Stimulated activated CD4-positive, alpha-beta T cell treated with anti-CD3 and anti-CD28 coated beads, Interleukin-2, amount 100 ng/mL, for 48 hours (primary cell): ENCODE measurements around the gene THOC6.
"Not testable (repeated sequence)": the region's sequence is repeated elsewhere in the genome, so short reads cannot be mapped to it uniquely, and the experiment has no call there.

Source experiments
- DNase-seq, 2 donors: peaks; one replicate each; pipeline ENCODE4 v3.0.0-alpha.2; 2020

The THOC6 gene

GRCh38 chr16:3035289-3035971 is 11.6 kb downstream of the THOC6 start:
- no peak for DNase-seq

- DNase-seq: no peak
Measured at GRCh38 chr16:3035972-3036725, 12.3 kb downstream of the THOC6 start.

GRCh38 chr16:3036726-3037315 is 13.0 kb downstream of the THOC6 start, which contains the start of gene BICDL2:
Gene BICDL2 (minus strand): TSS chr16:3036944. CDS start chr16:3035496, 1,448 bp downstream.
- no peak for DNase-seq

- DNase-seq: no peak
Measured at GRCh38 chr16:3038256-3038655, 14.4 kb downstream of the THOC6 start.

GRCh38 chr16:3038896-3039295 is 15.1 kb downstream of the THOC6 start:
- DNase-seq: no peak

GRCh38 chr16:3042376-3042775 is 18.5 kb downstream of the THOC6 start:
- no peak for DNase-seq

- no peak for DNase-seq
Measured at GRCh38 chr16:3044708-3045107, 20.9 kb downstream of the THOC6 start.

GRCh38 chr16:3045758-3046640 is 22.2 kb downstream of the THOC6 start, which contains the start of gene MMP25:
Gene MMP25 (plus strand): TSS chr16:3046561. CDS start chr16:3046918, 357 bp downstream.
- no peak for DNase-seq

- no peak for DNase-seq
Measured at GRCh38 chr16:3046641-3047386, 23.0 kb downstream of the THOC6 start.

- no peak for DNase-seq
Measured at GRCh38 chr16:3047387-3047720, 23.5 kb downstream of the THOC6 start.

- DNase-seq: no peak
Measured at GRCh38 chr16:3049921-3050481, 26.2 kb downstream of the THOC6 start.

GRCh38 chr16:3050487-3050886 is 26.7 kb downstream of the THOC6 start:
- no peak for DNase-seq

GRCh38 chr16:3051009-3051408 is 27.2 kb downstream of the THOC6 start:
- no peak for DNase-seq

GRCh38 chr16:3051494-3051893 is 27.7 kb downstream of the THOC6 start:
- no peak for DNase-seq

GRCh38 chr16:3052571-3053329 is 28.9 kb downstream of the THOC6 start:
- DNase-seq: not testable (repeated sequence)

GRCh38 chr16:3053330-3053710 is 29.5 kb downstream of the THOC6 start:
- DNase-seq: not testable (repeated sequence)

GRCh38 chr16:3054965-3055733 is 31.3 kb downstream of the THOC6 start:
- no peak for DNase-seq

- not testable (repeated sequence) for DNase-seq
Measured at GRCh38 chr16:3055734-3056115, 31.9 kb downstream of the THOC6 start.

GRCh38 chr16:3056336-3057180 is 32.7 kb downstream of the THOC6 start:
- DNase-seq: no peak
